Mucosa of descending colon (tissue), 3 donors: ENCODE data around the gene CCDC74B. TPM values are rescaled to one million over a fixed set of nuclear protein-coding genes. Genes with fewer than 3 reads are reported as not detected.
"Not testable (repeated sequence)": the region's sequence is repeated elsewhere in the genome, so short reads cannot be mapped to it uniquely, and the experiment has no call there.

Source experiments
- ATAC-seq: fragments of 200-7000 bp; cut with Tn5 transposase; one replicate; pipeline ENCODE4 v1.9.1; 2020; ENCODE audit warnings: mild to moderate bottlenecking, moderate library complexity
- DNase-seq, 3 donors: peaks; one replicate each; pipeline ENCODE4 v3.0.0-alpha.2; 2020
- H3K36me3 ChIP-seq: fragments of 200-600 bp; one replicate; pipeline ENCODE4 v1.8.0; 2021; ENCODE audit warnings: low read depth, mild to moderate bottlenecking
- H3K4me1 ChIP-seq: fragments of 200-600 bp; one replicate; pipeline ENCODE4 v1.8.0; 2021; ENCODE audit warnings: low read depth, mild to moderate bottlenecking
- H3K4me3 ChIP-seq: fragments of 200-600 bp; one replicate; pipeline ENCODE4 v1.8.0; 2021; ENCODE audit warnings: mild to moderate bottlenecking
- H3K9me3 ChIP-seq: fragments of 200-600 bp; one replicate; pipeline ENCODE4 v1.8.0; 2021; ENCODE audit warnings: mild to moderate bottlenecking
- CTCF ChIP-seq: fragments of 200-600 bp; IDR thresholded peaks from one replicate; pipeline ENCODE4 v1.8.0; 2022; ENCODE audit warnings: antibody characterized with exemption, mild to moderate bottlenecking
- intact Hi-C, 2 donors: fragments of 100-400 bp; cut with DNase I in 1 of 2; cut with micrococcal nuclease in 1 of 2; formaldehyde crosslinking; loops; one replicate each; pipeline versions ENCODE4 v1.11.0 to v1.11.1; 2022; cut with DNase I, micrococcal nuclease
- total RNA-seq, 3 donors: library from RNA; stranded (reverse); fragmentation: NEBNext Ultra II Directional in 2 of 3; extraction: Animal tissue kit (Norgen Biotek cat#: 25700) in 2 of 3; gene quantifications; one replicate each; pipeline versions ENCODE4 v1.2.1 to v1.2.4, GENCODE V29; 2021 to 2023
- donor health status: DM: no; HTN: no; CAD: no; lungs with moderate emphysema.
- donor health status: DM: no; HTN: no; CAD: no.
- donor health status: DM: no; HTN: yes; CAD: no.

Gene CCDC74B
- total RNA-seq, 3 donors from 2014 or later = 0.12 to 1.6 (median 0.63) TPM

GRCh38 chr2:130150181-130151144 lies 5.6 kb upstream of the CCDC74B start:
- DNase-seq (no peak), ATAC-seq (no peak)
- no peak for TF ChIP-seq CTCF
- intact Hi-C loops = no loop called here
- Histone ChIP-seq H3K36me3 (no peaks in the 10 kb centered on the region), H3K9me3 (no peaks in the 10 kb centered on the region), H3K4me3 (no peak overlapping the region), H3K4me1 (no peaks in the 10 kb centered on the region)

GRCh38 chr2:130148515-130148914 lies 3.6 kb upstream of the CCDC74B start:
- H3K36me3 ChIP-seq, DNase-seq, H3K4me1 ChIP-seq, H3K9me3 ChIP-seq, H3K4me3 ChIP-seq, ATAC-seq, intact Hi-C loops: not testable (repeated sequence)

- ATAC-seq, DNase-seq, H3K4me1 ChIP-seq, H3K4me3 ChIP-seq, intact Hi-C loops, H3K36me3 ChIP-seq, H3K9me3 ChIP-seq: not testable (repeated sequence)
Observed at GRCh38 chr2:130143266-130144039, 1.5 kb downstream of the CCDC74B start.

GRCh38 chr2:130142396-130143265 lies 2.3 kb downstream of the CCDC74B start:
- intact Hi-C loops, H3K4me1 ChIP-seq, H3K4me3 ChIP-seq, H3K9me3 ChIP-seq, H3K36me3 ChIP-seq, ATAC-seq: not testable (repeated sequence)
- DNase-seq = peak in 1 of 3 donors; percentile 18

GRCh38 chr2:130141645-130142370 lies 3.1 kb downstream of the CCDC74B start:
- DNase-seq = peak in 1 of 3 donors; percentile 33
- not testable (repeated sequence) for ATAC-seq

GRCh38 chr2:130141002-130141401 lies 3.9 kb downstream of the CCDC74B start:
- H3K4me3 ChIP-seq, H3K4me1 ChIP-seq, H3K36me3 ChIP-seq, ATAC-seq, H3K9me3 ChIP-seq, DNase-seq, intact Hi-C loops: not testable (repeated sequence)

More at GRCh38 chr2:130141645-130142370, 3.1 kb downstream of the CCDC74B start:
- H3K4me3 ChIP-seq, H3K9me3 ChIP-seq, H3K36me3 ChIP-seq, H3K4me1 ChIP-seq, intact Hi-C loops: not testable (repeated sequence)

GRCh38 chr2:130140516-130140915 lies 4.4 kb downstream of the CCDC74B start:
- H3K4me1 ChIP-seq, H3K9me3 ChIP-seq, H3K36me3 ChIP-seq, ATAC-seq, H3K4me3 ChIP-seq, DNase-seq, intact Hi-C loops: not testable (repeated sequence)

GRCh38 chr2:130139331-130140280 lies 5.3 kb downstream of the CCDC74B start:
- intact Hi-C loops, H3K4me1 ChIP-seq, H3K36me3 ChIP-seq, H3K9me3 ChIP-seq, ATAC-seq, H3K4me3 ChIP-seq: not testable (repeated sequence)
- peak in 1 of 3 donors; percentile 29 for DNase-seq

- H3K4me3 ChIP-seq, H3K9me3 ChIP-seq, intact Hi-C loops, H3K36me3 ChIP-seq, ATAC-seq, H3K4me1 ChIP-seq: not testable (repeated sequence)
- peak in 1 of 3 donors; percentile 13 for DNase-seq
Observed at GRCh38 chr2:130138841-130139251, 6.1 kb downstream of the CCDC74B start.

- H3K4me3 ChIP-seq, H3K4me1 ChIP-seq, DNase-seq, H3K9me3 ChIP-seq, ATAC-seq, intact Hi-C loops, H3K36me3 ChIP-seq: not testable (repeated sequence)
Observed at GRCh38 chr2:130138326-130138725, 6.6 kb downstream of the CCDC74B start.

GRCh38 chr2:130137118-130137517 lies 7.8 kb downstream of the CCDC74B start:
- H3K36me3 ChIP-seq, intact Hi-C loops, H3K4me3 ChIP-seq, ATAC-seq, H3K4me1 ChIP-seq, DNase-seq, H3K9me3 ChIP-seq: not testable (repeated sequence)
